GM18909 (cell line): Measurements from ENCODE around the gene CTIF.

Experiments
- ATAC-seq: cut with Tn5 transposase; IDR thresholded peaks from one replicate; pipeline ENCODE4 v1.9.1; 2021; ENCODE audit warnings: mild to moderate bottlenecking; ENCODE audit not compliant: unreplicated experiment, poor library complexity

CTIF gene

GRCh38 chr18:48836806-48837615, 298.2 kb downstream of the CTIF start:
- no peak for ATAC-seq

GRCh38 chr18:48837676-48838075, 298.8 kb downstream of the CTIF start:
- ATAC-seq: no peak

GRCh38 chr18:48838166-48838775, 299.4 kb downstream of the CTIF start:
- ATAC-seq: no peak

GRCh38 chr18:48838921-48839818, 300.3 kb downstream of the CTIF start:
- ATAC-seq: no peak

GRCh38 chr18:48839819-48840490, 301.1 kb downstream of the CTIF start:
- no peak for ATAC-seq

- no peak for ATAC-seq
Measured at GRCh38 chr18:48840491-48840877, 301.7 kb downstream of the CTIF start.

- no peak for ATAC-seq
Measured at GRCh38 chr18:48841381-48842258, 302.8 kb downstream of the CTIF start.

GRCh38 chr18:48842259-48843061, 303.6 kb downstream of the CTIF start:
- ATAC-seq: no peak

GRCh38 chr18:48843162-48843561, 304.3 kb downstream of the CTIF start:
- ATAC-seq: no peak

- no peak for ATAC-seq
Measured at GRCh38 chr18:48843596-48843995, 304.8 kb downstream of the CTIF start.

GRCh38 chr18:48844271-48844670, 305.4 kb downstream of the CTIF start:
- ATAC-seq: no peak

GRCh38 chr18:48845174-48845573, 306.3 kb downstream of the CTIF start:
- ATAC-seq: no peak

GRCh38 chr18:48846423-48846932, 307.6 kb downstream of the CTIF start:
- no peak for ATAC-seq

GRCh38 chr18:48847807-48848486, 309.1 kb downstream of the CTIF start:
- no peak for ATAC-seq

GRCh38 chr18:48848641-48849143, 309.9 kb downstream of the CTIF start:
- ATAC-seq: no peak

GRCh38 chr18:48850822-48851598, 312.2 kb downstream of the CTIF start:
- ATAC-seq: no peak

- ATAC-seq: no peak
Measured at GRCh38 chr18:48851599-48851960, 312.7 kb downstream of the CTIF start.
